Germinal center (tissue), 1 donor: ENCODE data around the gene GCLC.

Experiments
- DNase-seq: peaks from one replicate; pipeline ENCODE4 v3.0.0; 2012; ENCODE audit warnings: mixed read lengths, low spot score

Gene GCLC

DNA sequence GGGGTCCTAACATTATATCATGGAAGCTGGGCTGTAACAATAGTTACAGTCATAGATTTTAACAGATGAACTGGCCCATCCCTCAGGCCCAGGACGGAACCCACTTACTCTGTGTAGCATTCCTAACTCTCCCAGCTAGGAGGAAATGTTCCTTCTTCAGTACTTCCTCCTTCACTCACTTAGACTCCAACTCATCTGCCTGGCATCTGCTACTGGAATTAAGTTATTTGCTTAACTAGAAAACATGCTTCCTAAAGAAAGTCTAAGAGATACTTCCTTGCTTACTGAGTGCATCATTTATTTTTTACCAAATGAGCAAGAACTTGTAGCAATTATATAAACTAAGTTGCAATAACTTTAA, 20.5 kb downstream of the GCLC start:
- DNase-seq = no peak

DNA sequence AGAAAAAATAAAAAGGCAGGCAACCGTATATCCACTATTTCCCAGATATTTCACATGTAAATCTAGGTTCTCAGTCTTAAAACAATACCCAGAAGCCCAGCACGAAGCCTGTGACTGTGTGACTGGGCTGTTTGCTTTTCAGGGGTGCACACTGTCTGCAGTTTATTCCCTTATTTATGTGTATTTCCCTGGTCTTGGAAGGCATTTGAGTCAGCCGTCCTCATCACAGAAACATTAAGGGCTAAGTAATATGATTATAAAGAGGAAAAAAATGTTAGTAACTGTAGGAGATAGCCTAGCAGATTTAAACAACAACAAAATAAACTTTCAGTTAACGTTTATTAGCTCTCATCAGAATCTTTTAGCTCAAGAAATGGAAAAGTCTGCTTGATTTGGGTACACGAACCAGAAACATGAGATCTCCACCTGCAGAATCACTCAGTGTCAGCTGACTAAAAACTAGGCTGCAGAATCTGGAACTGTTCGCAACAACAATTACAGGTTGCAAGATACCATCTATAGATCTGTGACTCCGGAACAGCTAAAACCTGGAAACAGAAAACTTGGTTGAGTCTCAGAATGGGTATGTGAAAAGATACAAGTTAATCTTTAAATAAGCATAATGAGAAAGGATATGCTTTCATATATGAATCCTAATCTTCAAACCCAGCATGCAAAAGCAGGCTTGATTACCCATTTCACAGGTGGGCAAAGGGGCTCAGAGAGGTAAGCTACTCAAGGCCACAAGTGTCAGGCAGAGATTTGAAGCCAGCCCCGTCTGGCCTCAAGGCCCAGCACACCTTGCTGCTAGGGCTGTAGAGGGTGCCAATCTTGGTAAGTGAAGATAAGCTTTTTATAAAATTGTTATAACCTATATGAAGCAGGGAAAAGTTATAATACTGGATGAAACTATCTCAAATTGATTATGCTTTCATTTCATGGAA, 21.1 kb downstream of the GCLC start:
- no peak for DNase-seq

DNA sequence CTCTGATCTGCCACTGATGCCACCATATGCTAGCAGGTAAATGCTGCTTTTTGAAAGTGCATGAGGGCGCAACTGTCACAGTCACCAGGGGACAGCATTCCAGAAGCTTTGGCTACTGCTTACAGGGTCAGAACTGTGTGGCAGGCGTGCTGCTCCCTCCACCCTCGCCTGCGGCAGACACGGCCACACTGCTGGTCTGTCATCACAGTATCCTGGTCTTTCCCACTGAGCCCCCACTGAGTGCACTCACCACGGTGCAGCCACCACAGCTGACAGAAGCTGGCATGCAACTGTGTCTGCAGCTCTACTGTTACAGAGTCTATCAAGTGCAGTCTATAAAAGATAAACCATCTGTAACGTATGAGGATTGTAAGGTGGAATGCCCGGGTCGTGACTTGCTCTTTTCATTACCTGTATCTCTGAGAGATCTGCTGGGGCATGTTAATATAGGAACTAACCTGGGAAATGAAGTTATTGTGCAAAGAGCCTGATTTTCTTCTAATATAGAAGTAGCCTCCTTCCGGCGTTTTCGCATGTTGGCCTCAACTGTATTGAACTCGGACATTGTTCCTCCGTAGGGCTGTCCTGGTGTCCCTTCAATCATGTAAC, 24.5 kb downstream of the GCLC start:
- DNase-seq = no peak

DNA sequence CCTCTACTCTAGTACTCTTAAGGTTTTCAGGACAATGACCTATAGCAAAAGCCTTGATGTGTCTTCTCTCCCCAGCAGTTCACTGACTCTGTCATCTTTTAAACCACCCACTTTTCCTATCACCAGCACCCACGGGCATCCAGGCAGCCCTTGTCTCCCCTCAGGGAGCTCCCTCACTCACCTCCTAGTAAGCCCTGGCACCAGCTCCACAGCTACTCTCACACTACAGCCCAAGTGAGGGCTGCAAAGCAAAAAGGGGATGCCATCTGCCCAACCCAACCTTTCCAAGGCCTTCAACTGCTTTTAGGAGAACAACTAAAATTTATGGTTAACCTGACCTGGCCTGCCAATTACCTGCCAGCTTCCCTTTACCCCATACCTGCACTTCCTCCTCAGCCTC, 26.0 kb downstream of the GCLC start:
- no peak for DNase-seq

DNA sequence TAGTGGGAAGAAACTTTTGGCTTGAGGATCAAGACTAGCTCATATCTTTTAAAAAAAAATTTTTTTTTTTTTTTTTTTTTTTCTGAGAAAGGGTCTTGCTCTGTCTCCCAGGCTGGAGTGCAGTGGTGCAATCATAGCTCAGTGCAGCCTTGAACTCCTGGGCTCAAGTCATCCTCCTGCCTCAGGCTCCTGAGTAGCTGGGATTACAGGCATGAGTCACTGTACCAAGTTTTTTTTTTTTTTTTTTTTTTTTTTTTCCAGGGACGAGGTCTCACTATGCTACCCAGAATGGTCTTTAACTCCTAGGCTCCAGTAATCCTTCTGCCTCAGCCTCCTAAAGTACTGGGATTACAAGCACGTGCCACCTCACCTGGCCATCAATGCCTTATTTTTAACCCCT, 27.9 kb downstream of the GCLC start:
- DNase-seq = no peak

DNA sequence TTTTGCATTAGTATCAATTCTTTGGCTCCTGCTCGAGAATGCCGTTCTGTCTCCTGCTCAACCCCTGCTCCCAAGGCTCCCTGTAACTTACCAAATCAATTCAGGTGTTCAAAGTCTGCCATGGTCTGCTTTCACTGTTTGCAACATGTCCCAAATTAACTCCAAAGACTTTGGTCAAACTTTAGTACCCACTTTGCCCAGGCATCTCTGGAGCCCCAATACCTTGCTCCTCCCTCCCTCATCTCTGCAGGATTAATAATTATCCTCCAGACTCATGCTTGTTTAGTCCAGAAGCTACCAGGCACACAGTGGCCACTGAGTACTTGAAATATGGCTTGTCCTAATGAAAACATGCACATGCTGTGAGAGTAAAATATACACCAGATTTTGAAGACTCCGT, 30.2 kb downstream of the GCLC start:
- no peak for DNase-seq

DNA sequence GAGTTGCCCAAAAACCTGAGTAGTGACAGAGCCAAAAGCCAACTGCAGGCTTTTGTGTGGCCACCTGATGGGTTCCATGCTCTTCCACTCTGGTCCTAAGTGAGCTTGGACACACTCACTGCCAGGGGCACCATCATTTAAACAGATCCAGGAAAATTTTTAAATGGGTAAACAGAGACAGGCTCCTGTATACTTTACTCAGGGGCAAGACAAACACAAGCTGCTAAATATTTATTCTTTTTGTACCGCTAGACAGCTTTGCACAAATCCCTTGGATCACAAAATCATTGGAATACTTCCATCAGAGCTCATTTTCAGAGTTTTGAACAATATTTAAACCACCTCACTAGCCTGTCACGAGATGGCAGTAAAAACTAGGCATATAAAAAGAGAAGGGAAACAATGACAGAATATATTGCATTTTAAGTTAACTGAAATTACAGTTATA, 31.4 kb downstream of the GCLC start:
- no peak for DNase-seq

DNA sequence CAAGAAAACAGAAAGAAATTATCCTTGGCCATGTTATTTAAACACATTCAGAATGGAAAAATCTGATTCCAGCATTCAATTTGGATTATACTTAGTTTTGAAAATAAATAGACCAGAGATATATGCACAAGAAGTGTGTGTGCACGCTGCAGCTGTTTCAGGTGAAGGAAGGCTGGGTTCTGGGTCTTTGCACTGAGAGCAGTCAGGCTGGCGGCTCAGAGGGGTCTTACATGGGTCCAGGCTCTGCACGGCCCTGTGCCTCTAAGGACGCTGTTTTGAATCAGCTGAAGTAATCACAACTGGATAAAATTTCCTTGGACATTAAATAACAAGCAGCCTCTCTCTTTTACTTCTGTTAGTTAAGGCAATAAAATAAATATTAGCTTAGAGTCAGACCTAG, 31.8 kb downstream of the GCLC start:
- DNase-seq = no peak

DNA sequence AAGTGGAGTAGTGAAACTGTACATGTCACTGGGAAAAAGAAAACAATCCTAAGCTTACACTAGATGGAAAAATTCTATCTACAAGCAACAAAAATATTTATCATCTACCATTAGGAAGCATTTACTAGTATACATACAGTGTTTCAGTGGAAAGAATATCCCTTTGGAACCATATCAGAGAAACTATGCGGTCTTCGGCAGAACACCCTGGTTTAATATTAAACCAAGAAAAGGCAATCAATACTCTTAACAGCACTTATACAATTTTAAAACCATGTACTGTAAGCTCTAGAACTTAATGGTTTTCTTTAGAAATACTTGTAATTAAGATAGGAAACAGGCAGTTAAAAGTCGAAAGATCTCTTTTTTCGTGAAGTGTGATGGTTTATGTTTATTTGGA, 32.3 kb downstream of the GCLC start:
- DNase-seq = no peak

DNA sequence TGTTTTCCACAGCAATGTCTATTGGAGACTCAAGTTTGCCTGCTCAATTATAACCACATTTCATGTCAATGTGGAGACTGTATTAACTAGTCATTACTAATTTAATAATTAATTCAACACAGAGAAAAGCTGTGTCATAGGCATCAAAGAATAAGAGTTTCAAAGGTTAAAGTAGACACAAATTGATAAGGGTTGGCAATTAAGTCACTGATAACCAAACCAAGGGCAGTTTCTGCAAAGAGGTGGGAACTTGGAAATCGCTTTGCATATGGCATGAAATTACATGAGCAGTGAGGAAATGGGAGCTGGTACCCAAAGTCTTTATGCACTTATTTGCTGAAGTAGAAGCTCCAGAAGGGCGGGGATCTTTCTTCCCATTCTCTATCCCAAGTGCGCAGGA, 34.2 kb downstream of the GCLC start:
- DNase-seq = no peak

DNA sequence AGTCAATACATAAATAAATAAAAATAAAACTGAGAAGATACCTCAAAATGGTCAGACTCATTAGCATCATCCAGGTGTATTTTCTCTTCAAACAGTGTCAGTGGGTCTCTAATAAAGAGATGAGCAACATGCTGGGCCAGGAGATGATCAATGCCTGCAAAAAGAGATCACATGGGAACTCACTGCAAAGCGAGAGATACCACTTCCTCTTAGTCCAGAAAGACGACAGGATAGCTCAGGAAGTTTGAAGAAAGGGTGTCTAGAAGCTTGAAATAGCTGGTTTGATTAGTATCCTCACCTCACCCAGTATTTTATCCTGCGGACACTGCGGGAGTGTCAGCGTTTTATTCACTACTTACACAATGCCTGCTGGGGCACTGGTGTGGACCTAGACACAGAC, 38.0 kb downstream of the GCLC start:
- DNase-seq = no peak

DNA sequence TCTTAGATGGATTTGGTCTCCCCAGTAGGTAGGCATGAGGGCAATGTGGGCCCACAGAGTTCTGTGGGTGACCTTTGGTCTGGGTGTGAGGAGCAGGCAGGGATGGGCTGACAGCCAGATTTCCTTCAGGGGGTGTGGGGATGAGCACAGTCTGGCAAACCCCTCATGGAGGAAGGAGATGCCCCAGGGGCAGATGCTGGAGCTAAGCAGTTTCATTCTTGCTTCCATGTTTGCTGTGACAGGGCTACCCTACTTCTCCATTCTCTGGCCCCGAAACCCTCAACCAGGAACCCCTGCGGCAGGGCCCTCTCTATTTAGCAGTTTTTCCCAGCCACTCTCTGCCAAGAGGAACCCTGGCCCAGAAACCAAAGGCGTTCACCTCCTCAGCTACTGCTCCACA, 40.4 kb downstream of the GCLC start:
- DNase-seq = no peak

DNA sequence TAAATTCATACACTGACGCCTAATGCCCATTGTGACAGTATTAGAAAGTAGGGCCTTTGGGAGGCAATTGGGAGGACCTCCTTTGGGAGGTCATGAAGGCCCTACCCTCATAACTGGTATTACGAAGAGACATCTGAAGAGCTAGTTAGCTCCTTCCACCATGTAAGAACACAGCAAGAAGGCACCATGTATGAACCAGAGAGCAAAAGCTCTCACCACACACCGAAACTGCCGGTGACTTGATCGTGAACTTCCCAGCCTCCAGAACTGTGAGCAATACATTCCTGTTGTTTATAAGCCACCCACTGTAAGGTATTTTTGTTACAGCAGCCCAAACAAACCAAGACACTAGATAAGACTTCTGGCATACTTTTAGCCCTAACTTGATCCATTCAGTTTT, 41.8 kb downstream of the GCLC start:
- DNase-seq = no peak

DNA sequence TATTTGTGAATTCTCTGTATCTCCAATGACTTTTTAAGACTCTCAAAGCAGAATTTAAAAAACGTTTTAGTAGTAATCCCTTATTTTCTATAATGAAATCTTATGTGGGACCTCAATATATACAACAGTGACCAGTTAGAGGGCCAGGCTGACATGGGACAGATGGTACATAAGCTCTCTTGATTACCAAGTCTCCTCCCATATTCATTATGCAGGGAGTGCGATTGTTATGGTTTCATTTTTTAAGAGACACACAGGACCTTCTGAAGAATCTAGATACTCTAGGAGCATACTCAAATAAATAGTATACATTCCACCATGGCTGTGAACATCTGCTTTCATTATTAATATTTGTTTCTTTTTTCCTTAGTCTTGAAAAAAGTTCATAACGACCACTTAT, 43.5 kb downstream of the GCLC start:
- DNase-seq = no peak

DNA sequence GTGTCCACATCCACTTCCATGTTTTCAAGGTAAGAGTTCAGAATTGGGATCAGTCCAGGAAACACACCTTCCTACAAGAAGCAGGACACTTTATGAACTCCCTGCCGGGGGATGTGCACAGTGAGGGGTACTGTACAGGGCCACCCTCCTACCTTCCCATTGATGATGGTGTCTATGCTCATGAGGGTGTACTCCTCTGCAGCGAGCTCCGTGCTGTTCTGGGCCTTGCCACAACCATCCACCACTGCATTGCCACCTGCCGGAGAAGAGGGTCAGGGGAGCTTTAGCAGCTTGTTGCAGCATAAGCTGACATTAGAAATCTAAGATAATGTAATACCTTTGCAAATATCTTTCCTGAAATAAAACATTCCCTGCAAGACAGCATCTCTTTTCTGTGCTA, 44.8 kb downstream of the GCLC start:
- no peak for DNase-seq

DNA sequence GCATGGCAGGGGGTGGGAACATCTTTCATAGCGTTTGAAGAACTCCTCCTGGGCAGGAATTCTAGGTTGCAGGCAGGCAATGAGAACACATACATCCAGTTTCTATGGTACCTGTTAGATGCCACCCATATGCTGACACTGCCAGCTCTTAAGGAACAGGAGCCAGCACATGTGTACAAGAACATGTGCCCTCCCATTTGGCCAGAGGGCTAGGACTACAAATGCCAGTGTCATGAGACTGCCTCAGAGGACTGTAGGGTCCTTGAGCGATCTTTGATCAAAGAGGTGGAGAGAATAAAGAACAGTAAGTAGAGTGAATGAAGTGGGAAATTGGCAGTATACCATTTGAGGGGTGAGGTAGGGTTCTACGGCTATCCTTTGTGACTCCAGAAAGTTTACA, 45.8 kb downstream of the GCLC start:
- DNase-seq = no peak

DNA sequence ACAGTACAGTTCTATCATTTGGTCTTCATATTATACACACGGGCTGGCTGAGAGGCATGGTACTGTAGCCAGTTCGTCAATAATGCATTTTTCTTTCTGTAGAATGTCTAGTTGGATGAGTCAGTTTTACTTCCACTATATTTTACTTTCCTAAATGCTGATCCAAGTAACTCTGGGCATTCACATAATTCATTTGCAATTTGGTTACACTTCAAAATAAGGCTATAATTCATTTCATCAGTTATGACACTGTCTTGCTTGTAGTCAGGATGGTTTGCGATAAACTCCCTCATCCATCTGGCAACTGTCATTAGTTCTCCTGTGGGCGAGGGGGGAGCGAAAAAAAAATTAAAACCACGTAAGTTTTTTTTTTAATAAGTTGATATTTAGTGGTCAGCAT, 46.3 kb downstream of the GCLC start:
- DNase-seq = no peak

DNA sequence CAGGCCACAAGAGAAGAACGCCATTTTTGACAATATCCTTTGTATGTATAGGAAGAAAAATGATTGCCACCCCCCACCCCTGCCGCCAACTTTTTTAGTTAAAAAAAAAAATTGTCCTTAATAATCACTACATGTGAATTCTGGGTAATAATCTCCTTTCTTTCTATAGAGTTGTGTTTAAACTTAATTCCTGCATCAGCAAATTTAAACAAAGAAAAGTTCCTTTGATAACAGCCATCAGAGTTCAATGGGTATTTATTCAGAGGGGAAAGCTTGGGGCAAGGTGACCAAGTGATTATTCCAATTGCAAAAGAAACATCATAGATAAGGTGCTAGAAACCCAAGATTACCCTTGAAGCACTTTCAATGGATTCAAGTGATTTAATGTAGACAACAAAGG, 47.0 kb downstream of the GCLC start:
- DNase-seq = no peak

DNA sequence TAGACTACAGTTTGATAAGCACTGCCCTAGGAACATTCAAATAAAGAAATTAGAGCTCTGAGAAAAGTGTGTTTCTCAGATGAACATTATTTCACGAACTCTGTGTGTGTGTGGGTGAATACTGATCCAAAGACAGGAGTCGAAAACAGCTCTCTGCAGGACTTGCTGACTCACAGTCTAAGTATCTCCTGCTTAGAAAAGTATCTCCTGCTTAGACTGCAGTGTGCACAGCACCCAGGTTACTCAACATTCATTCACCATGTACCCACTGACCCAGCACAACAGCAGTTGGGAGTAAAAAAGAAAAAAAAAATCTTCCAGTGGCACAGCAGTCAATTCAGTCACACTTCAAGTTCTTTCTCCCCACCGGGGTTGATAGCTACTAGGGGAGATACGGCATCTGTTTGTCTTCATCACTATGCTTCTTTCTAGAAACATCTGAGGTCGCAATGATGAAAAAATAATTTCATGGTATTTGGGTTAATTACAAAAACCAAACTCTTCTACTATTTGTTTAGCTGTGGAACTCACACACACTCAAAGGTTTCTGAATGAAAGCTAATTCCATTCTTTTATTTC, 48.0 kb downstream of the GCLC start:
- no peak for DNase-seq

DNA sequence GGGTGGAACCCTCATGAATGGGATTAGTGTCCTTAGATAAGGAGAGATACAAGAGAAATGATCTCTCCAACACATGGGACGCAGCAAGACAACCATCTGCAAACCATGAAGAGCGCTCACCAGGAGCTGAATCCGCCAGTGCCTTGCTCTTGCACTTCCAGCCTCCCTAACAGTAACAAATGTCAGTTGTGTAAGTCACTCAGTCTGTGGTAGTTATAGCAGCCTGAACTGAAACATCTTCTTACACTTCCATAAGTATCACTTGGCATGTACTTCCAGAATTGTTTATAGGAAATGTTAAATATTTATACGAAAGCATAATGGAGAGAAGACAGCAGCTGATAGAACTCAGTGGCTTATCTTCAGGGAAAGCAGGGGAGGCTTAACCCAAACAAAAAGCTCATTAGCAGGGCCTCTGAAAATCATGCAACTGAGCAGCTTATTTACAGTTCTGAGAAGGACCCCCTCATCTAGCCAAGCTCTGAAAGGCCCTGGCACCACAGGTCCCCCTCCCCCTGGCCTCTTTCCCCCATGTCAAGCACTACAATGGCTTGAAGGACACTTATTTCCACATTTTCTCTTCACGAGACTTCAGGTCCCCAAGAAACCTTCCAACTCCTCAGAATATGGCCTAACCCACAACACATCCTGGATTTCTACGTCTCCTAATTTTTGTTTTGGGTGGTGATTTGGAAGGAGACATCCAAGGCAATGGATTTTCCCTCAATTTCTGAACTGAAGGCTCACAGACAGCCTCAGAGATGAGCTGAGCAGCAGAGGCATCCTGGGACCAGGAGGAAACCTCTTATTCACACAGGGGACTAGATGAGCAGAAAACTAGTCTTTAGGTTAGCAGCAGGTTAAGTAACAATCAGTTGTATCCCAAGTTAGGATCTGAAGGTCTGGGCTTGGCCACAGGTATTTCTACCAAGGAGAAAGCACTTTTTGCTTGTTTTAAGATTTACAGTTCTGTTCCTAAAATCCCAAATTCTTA, 49.1 kb downstream of the GCLC start:
- no peak for DNase-seq

DNA sequence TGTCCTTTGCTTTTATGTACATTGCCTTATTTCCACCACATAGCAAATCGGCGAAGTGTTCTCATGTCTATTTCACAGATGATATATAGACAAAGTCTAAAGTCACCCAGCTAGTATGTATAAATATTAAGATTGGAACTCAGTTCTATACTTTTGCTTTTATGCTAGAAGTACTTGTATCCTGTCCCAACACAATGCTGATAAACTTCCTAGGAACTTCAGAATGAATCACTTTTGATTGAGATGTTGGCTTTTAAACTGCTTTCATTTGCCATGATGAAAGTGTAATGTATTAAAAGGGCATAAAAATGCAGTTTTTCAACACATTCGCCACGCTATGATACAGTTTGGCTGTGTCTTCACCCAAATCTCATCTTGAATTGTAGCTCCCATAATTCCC, 50.8 kb downstream of the GCLC start:
- DNase-seq = no peak

DNA sequence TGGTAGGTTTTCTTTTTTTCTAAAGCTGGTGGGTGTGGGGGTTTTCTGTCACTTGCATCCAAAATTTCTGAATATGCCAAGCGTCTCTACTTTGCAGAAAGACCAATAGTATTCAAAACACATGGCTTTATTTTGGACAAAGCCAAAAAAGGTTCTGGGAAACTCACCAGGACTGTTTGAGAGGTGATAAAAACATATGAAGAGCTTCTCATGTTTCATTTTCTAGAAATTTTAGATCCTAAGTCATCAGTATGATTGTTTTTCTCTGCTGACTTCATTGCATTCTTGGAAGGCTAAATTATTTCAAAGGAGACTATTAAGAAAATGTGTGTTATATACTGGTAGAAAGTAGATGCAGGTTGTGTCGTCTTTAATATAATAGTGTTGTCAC, 51.3 kb downstream of the GCLC start:
- no peak for DNase-seq
